Chondrocyte (in vitro differentiated cells): ENCODE measurements around the gene PRRX2. TPM values are rescaled to one million over a fixed set of nuclear protein-coding genes. Genes with fewer than 3 reads are reported as not detected.

Experiments used
- DNase-seq: peaks from one replicate; pipeline ENCODE4 v3.0.0; 2021; ENCODE audit warnings: mixed read lengths, low spot score
- H3K27ac Mint-ChIP-seq: one replicate; pipeline ENCODE4 v1.8.0; 2021; ENCODE audit warnings: mild to moderate bottlenecking, moderate library complexity, mixed read lengths; ENCODE audit not compliant: unreplicated experiment
- H3K27me3 Mint-ChIP-seq: 2 replicates; pipeline ENCODE4 v1.8.0; 2021; ENCODE audit warnings: low read depth, mixed read lengths
- H3K36me3 Mint-ChIP-seq: 2 replicates; pipeline ENCODE4 v1.8.0; 2021; ENCODE audit warnings: low read depth, mixed read lengths
- H3K4me1 Mint-ChIP-seq: 2 replicates; pipeline ENCODE4 v1.8.0; 2021; ENCODE audit warnings: low read depth, mild to moderate bottlenecking, mixed read lengths
- H3K4me3 Mint-ChIP-seq: one replicate; pipeline ENCODE4 v1.8.0; 2021; ENCODE audit warnings: mild to moderate bottlenecking, moderate library complexity, mixed read lengths; ENCODE audit not compliant: unreplicated experiment
- H3K9me3 Mint-ChIP-seq: 2 replicates; pipeline ENCODE4 v1.8.0; 2021; ENCODE audit warnings: low read depth, mixed read lengths
- total RNA-seq: library from RNA; stranded (reverse); gene quantifications from 3 replicates; pipeline ENCODE4 v1.2.1, GENCODE V29; 2021
- TF ChIP-seq, protein P1 (sequence below): fragments of 200-600 bp; sonication (generic); IDR thresholded peaks from 2 replicates; pipeline ENCODE4 v1.5.0; 2021; ENCODE audit warnings: antibody characterized with exemption, mild to moderate bottlenecking, moderate library complexity

PRRX2 gene
- total RNA-seq, 1 donor from 2014 or later: 5.7 TPM

DNA sequence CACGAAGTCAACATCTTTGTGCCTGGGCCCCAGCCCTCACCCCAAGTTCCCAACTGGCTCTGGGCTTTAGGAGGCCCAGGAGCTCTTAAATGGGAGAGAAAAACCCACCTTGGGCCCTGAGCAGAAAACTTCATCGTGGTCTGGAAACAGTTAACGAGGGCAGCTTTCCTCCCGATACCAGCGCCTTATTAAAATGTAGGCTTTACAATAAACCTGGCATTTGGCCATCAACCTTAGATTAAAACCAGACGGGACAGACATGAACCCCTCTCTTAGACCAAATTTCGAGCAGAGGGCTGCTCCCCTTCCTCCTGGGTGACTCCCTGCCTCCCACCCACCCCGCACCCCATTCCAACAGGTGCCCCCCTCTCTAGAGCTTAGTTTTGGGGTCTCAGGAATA, 39.4 kb downstream of the PRRX2 start:
- H3K36me3 Mint-ChIP-seq: no peaks in the 10 kb centered on the region
- H3K4me1 Mint-ChIP-seq: peaks cover 35% of the 10 kb centered on the region
- no peak overlapping the region for H3K4me3 Mint-ChIP-seq
- TF ChIP-seq, protein P1, sequence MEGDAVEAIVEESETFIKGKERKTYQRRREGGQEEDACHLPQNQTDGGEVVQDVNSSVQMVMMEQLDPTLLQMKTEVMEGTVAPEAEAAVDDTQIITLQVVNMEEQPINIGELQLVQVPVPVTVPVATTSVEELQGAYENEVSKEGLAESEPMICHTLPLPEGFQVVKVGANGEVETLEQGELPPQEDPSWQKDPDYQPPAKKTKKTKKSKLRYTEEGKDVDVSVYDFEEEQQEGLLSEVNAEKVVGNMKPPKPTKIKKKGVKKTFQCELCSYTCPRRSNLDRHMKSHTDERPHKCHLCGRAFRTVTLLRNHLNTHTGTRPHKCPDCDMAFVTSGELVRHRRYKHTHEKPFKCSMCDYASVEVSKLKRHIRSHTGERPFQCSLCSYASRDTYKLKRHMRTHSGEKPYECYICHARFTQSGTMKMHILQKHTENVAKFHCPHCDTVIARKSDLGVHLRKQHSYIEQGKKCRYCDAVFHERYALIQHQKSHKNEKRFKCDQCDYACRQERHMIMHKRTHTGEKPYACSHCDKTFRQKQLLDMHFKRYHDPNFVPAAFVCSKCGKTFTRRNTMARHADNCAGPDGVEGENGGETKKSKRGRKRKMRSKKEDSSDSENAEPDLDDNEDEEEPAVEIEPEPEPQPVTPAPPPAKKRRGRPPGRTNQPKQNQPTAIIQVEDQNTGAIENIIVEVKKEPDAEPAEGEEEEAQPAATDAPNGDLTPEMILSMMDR: no peak
- no peak overlapping the region for H3K27ac Mint-ChIP-seq
- DNase-seq: no peak
- H3K9me3 Mint-ChIP-seq: no peaks in the 10 kb centered on the region
- H3K27me3 Mint-ChIP-seq: no peaks in the 10 kb centered on the region

DNA sequence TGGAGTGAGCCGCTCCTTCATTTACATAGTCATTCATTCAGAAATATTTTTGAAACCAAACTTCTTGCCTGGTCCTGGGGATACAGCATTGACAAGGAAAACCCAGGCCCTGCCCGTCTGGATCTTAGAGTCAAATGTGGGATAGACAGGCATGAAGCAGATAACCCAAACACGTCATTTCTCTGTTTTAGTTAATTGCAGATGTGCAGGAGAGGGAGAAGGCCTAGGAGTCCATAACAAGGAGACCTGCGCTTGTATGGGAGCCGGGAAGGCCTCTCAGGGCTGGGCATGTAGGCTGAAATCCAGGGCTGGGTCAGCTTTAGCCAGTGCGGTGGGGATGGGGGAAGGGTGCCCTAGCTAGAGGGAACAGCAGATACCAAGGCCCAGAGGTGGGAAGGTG, 43.3 kb downstream of the PRRX2 start:
- Mint-ChIP-seq H3K27me3 (no peaks in the 10 kb centered on the region), H3K4me1 (peaks cover 35% of the 10 kb centered on the region), H3K9me3 (no peaks in the 10 kb centered on the region), H3K4me3 (no peak overlapping the region), H3K27ac (peak overlapping the region; percentile 32), H3K36me3 (no peaks in the 10 kb centered on the region)
- TF ChIP-seq, protein P1: no peak
- no peak for DNase-seq

DNA sequence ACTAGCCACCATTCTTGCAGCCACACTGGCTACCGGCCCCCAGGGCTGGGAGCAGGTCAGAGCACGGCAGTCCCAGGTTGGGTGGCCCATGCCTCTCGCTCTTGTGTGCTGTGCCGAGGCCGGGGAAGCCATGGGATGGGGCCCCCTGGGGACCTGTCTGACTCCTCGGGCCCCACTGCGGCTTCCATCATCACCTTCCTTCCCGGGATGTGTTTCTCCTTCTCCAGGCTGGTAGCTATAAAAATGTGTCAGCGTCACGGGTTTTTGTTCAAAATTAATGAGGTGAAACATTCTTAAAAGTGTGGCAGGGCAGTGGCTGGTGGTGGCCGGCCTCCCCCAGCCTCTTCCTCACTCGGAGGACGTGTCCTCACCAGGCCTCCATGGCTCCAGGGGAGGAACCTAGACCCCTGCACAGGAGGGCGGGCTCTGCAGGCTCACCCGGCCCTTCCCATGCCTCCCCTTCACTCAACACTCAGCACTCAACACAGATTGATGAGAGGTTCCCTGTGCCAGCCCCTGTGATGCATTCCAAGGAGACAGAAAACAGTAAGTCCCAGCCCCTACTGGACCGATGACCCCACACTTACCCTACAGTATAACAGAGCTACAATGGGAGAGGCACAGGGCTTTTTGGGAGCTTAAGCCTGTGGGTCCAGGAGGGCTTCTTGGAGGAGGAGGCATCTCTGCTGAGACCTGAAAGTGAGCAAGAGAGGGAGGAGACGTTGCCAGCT, 44.2 kb downstream of the PRRX2 start:
- H3K27me3 Mint-ChIP-seq: no peaks in the 10 kb centered on the region
- TF ChIP-seq, protein P1: no peak
- H3K4me1 Mint-ChIP-seq: peaks cover 32% of the 10 kb centered on the region
- no peak overlapping the region for H3K4me3 Mint-ChIP-seq
- DNase-seq: no peak
- H3K9me3 Mint-ChIP-seq: no peaks in the 10 kb centered on the region
- no peak overlapping the region for H3K27ac Mint-ChIP-seq
- H3K36me3 Mint-ChIP-seq: no peaks in the 10 kb centered on the region

GRCh38 chr9:129710169-129710453, 44.7 kb downstream of the PRRX2 start:
- Mint-ChIP-seq H3K27ac (no peak overlapping the region), H3K36me3 (no peaks in the 10 kb centered on the region), H3K9me3 (no peaks in the 10 kb centered on the region), H3K4me3 (no peak overlapping the region), H3K27me3 (no peaks in the 10 kb centered on the region), H3K4me1 (peaks cover 37% of the 10 kb centered on the region)
- TF ChIP-seq, protein P1: no peak
- no peak for DNase-seq

- H3K4me3 Mint-ChIP-seq: peak overlapping the region; percentile 47
- DNase-seq: no peak
- H3K9me3 Mint-ChIP-seq: peaks cover 2% of the 10 kb centered on the region
- no peaks in the 10 kb centered on the region for H3K36me3 Mint-ChIP-seq
- H3K27ac Mint-ChIP-seq: peak overlapping the region; percentile 92
- no peaks in the 10 kb centered on the region for H3K27me3 Mint-ChIP-seq
- TF ChIP-seq, protein P1: peak; percentile 9
- H3K4me1 Mint-ChIP-seq: peaks cover 52% of the 10 kb centered on the region
Measured at GRCh38 chr9:129712634-129713401, 47.4 kb downstream of the PRRX2 start.
